GM12892 (cell line): ENCODE data around the gene SLIT3.

Source experiments
- POLR2A ChIP-seq: IDR thresholded peaks from 2 replicates; pipeline ENCODE4 v1.6.1; 2011; ENCODE audit warnings: low read depth, low read length, control low read depth
- POLR2AphosphoS5 ChIP-seq: IDR thresholded peaks from 2 replicates; pipeline ENCODE4 v1.6.1; 2011; ENCODE audit warnings: low read depth, low read length, control low read depth
- TAF1 ChIP-seq: IDR thresholded peaks from 2 replicates; pipeline ENCODE4 v1.6.1; 2011; ENCODE audit warnings: low read depth, mild to moderate bottlenecking, control low read depth, low read length, borderline replicate concordance

- TF ChIP-seq POLR2AphosphoS5 (no peak), POLR2A (no peak), TAF1 (no peak)
Measured at GRCh38 chr5:168649306-168649705, 651.6 kb downstream of the SLIT3 start.
